Measurements from ENCODE around the gene C7orf57.
A peak's percentile ranks its signal among the peaks of the same experiment; 100 is the strongest.
"Not testable (repeated sequence)": the region's sequence is repeated elsewhere in the genome, so short reads cannot be mapped to it uniquely, and the experiment has no call there.

The C7orf57 gene

GRCh38 chr7:48035301-48035966, at the start of gene C7orf57:
C7orf57 (plus strand) TSS chr7:48035543; CDS start chr7:48036309, 766 bp downstream.
- peak; percentile 82 for DNase-seq

- no peak for DNase-seq
Observed at GRCh38 chr7:47988496-47989386, 46.6 kb upstream of the C7orf57 start.

DNA sequence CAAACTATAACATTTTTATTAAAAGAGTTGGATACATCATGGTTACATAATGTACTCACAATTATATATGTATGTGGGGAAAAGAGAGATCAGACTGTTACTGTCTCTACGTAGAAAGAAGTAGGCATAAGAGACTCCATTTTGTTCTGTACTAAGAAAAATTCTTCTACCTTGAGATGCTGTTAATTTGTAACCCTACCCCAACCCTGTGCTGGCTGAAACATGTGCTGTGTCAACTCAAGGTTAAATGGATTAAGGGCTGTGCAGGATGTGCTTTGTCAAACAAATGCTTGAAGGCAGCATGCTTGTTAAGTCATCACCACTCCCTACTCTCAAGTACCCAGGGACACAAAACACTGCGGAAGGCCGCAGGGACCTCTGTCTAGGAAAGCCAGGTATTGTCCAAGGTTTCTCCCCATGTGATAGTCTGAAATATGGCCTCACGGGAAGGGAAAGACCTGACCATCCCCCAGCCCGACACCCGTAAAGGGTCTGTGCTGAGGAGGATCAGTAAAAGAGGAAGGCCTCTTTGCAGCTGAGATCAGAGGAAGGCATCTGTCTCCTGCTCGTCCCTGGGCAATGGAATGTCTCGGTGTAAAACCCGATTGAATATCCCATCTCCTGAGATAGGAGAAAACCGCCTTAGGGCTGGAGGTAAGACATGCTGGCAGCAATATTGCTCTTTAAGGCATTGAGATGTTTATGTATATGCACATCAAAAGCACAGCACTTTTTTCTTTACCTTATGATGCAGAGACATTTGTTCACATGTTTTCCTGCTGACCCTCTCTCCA, 45.5 kb upstream of the C7orf57 start:
- DNase-seq, result peak; percentile 9

GRCh38 chr7:47990592-47990991, 44.8 kb upstream of the C7orf57 start:
- DNase-seq, result no peak

DNA sequence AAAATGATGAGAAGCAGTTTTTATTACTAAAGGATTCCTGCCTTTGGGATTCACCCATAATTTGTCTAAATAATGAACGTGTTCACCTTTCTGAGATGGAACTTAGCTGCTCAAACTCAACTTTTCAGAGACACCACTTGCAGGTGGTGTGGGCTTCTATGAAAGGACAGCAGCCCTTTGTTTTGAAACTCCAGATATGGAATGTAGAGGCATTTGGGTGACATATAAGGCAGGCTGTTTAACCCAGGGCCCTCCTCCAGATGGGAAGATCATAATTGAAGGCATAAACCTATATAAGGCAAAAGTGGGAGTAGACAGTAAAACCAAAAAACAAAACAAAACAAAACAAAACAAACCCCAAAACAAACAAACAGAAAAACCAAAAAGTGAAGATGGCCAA, 44.1 kb upstream of the C7orf57 start:
- DNase-seq, result no peak

DNA sequence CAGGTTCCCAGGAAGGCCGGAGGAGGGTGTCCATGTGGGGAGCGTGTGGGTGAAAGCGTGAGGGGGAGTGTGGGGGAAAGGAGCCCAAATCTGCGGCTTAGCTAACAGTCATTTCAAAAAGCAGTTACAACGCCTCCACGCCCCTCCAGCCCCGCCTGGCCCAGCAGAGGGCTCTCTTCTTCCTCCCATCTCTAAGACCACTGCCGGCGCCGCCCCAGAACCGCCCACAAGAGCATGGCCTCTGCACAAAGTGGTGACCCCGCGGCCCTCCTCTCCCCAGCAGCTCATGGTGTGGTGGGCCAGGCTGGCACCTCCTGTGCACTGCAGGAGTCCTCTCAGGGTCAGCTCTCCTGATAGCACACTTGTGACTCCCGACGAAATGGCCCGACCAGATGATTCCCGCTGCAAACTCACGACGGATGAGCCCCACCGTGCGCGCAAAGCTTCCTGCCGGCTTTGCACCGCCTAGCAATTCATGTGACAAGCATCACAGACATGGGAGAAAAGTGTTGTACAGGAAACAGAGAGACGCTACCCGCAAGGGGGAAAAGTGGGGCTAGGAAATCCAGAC, 43.5 kb upstream of the C7orf57 start:
- DNase-seq, result peak; percentile 51

DNA sequence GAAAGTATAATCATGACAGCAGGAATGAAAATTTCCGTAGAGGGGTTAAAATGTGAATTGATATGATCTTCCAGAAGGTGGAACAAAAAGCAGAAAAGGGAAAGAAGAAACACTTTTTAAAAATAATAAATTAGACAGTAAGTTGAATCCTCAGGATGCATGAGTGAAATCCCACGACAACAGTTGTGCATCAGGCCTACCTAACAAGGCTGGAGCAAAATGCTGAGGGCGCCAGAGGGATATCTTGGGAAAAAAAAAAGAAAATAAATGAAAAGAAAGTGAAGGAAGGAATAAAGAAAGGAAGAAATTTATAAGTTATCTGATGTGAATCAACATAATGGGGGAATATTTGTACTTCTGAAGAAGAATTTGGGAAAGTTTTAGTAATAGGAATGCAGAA, 42.9 kb upstream of the C7orf57 start:
- DNase-seq, result no peak

DNA sequence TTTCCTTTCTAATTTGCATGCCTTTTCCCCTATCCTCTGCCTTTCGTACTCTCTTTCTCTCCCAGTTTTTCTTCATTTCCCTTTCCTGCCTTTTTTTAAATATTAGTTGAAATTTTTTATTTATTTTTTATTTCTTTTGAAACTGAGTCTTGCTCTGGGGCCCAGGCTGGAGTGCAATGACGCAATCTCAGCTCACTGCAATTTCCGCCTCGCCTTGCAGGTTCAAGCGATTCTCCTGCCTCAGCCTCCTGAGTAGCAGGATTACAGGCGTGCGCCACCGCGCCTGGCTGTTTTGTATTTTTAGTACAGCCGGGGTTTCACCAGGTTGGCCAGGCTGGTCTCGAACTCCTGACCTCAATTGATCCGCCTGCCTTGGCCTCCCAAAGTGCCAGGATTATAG, 35.9 kb upstream of the C7orf57 start:
- DNase-seq, result no peak

GRCh38 chr7:48000164-48000563, 35.2 kb upstream of the C7orf57 start:
- DNase-seq, result not testable (repeated sequence)

DNA sequence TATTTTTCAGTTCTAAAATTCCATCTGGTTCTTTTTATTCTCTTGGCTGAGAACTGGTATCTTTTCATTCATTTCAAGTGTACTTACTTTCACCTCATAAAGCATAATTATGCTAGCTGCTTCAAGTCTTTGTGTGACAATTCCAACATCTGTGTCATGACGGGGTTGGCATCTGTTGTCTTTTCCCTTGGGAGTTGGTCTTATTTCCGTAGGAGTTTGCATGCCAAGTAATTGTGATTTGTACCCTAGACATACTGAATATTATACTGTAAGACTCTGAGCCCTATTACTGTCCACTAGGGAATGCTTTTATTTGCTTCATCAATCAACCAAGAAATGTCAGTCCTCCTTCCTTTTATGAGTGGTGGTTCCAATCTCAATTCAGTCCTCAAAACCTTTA, 31.3 kb upstream of the C7orf57 start:
- DNase-seq, result no peak

DNA sequence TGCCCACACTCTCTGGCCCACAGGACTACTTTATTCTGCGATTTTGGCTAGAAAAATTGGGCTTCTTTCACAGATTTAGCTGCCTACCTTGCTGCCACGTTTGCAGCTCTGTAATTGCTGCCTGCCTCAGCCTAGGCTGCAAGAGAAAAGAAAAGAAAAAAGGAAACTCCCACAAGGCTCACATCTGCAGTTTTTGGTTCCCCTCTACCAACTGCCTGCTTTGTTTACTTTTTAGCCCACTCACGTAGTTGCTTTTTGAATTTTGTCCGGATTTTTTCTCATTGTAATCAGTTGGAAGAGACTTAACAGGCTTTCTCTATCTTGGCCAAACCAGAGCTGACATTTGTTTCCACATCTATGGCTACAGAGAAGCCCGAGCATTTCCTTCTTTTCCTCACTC, 30.7 kb upstream of the C7orf57 start:
- DNase-seq, result no peak

DNA sequence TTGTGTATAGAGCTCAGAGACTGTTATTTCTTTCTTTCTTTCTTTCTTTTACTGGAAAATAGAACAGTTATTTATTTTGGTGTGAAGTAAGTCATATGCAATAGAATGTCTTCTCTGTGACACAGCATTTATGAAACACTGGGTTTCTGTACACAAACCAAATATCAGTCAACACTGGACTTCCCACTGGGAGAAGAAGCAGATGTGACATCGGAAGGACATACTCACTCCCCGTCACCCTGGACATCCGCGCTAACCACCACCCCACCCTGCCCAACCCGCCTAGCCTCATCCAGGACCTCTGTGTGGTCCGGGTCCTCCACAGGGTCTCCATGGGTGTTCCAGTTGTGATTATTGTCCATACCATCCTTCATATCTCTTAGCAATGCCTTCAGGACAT, 28.5 kb upstream of the C7orf57 start:
- no peak for DNase-seq

DNA sequence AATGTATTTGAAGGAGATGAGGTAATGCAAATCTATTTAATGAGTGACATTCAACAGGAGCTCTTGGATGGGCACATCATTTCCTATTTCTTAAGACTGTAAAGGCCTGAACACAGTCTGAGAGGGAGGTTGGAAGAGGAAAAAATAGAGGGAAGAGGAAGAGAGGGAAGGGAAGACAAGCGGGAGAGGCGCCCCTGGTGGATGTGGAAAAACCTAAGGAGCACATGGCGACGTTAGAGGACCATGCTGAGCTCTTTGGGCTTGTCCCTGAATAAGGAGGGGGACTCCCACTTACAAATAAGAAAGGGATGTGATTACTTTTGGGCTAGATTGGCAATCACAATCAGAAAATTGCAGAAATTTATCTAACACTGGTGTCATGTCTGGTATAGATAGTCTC, 26.1 kb upstream of the C7orf57 start:
- no peak for DNase-seq

DNA sequence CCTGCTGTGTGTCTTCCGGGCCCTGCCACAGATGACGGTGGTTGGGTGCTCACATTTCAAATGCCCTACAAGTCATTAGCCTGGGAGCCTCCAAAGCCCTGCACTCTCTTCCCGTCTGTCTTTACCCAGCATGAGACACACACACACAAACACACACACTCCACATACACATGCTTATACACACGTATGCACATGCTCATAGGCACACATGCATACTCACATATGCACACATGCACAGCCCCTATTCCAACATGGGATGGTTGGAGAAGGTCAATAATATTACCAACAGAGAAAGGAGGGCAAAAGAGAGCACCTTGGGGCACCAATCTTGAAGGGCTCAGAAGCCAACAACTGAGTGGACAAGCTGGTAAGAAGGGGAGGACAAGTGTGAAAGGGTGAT, 25.4 kb upstream of the C7orf57 start:
- DNase-seq, result no peak

GRCh38 chr7:48011323-48011722, 24.0 kb upstream of the C7orf57 start:
- DNase-seq, result no peak

DNA sequence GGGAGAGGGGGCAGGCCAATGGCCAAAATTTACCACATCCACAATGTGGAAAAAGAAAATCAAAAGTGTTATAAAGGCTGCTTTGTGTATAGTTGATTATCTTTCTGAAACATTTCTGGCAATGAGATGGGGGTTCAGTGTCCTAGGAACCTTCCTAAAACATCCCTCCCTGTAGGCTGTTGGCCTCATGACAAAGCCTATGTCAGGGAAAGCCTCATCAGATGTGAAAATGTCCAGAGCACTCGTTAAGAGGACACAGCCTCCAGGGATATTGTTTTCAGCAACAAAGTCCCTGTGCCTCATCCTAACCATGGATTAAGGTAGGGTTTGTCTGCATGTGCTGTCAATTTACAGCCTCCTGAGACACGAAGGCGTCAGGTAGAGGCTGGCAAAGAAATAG, 23.4 kb upstream of the C7orf57 start:
- DNase-seq, result no peak

- DNase-seq, result no peak
Observed at GRCh38 chr7:48016641-48017040, 18.7 kb upstream of the C7orf57 start.

DNA sequence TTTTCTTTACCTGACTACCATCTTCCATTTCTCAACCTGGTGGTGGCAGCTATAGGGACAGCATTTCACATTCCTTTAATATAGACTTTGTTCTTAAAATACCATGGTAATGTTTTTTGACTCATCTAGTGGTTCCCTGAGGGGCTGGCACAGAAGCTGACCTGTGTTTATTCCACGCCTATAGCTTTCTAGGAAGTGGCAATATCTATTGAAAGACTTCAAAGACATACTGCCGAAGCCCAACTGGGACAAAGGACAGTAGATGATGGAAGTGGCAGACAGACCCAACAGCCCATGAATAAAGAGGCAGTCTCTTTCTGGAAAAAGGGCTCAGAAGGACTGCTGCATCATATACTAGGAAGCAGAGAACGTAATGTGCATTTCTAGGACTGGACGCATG, 17.7 kb upstream of the C7orf57 start:
- no peak for DNase-seq

- no peak for DNase-seq
Observed at GRCh38 chr7:48025624-48026023, 9.7 kb upstream of the C7orf57 start.

- DNase-seq, result no peak
Observed at GRCh38 chr7:48028938-48029337, 6.4 kb upstream of the C7orf57 start, which contains the start of gene SUN3. SUN3 (minus strand) TSS chr7:48029107; CDS start chr7:48028938, 169 bp downstream.

DNA sequence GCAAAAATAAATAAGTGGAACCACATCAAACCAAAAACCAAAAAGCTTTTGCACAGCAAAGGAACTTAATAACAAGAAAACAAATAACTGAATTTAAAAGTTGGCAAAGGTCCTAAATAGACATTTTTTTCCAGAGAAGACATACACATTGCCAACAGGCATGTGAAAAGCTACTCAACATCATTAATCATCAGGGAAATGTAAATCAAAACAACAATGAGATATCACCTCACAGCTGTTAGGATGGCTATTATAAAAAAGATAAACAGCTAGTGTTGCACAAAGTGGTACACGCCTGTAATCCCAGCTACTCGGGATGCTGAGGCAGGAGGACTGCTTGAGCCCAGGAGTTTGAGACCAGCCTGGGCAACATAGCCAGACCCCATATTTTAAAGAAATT, 4.2 kb upstream of the C7orf57 start:
- DNase-seq, result no peak

DNA sequence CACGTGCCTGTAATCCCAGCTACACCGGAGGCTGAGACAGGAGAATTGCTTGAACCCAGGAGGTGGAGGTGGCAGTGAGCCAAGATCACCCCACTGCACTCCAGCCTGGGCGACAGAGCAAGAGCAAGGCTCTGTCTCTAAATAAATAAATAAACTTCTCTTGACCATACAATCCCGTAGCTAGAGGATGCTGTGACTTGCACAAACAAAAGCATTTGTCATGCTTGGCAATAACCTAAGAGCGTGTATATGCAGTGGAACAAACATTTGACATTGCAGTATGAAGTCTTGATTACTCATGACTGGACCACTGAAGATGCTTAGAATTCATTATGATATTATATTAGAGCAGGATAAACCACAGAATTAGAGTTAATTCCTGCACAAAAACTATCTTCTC, 1.4 kb upstream of the C7orf57 start:
- peak; percentile 74 for DNase-seq

DNA sequence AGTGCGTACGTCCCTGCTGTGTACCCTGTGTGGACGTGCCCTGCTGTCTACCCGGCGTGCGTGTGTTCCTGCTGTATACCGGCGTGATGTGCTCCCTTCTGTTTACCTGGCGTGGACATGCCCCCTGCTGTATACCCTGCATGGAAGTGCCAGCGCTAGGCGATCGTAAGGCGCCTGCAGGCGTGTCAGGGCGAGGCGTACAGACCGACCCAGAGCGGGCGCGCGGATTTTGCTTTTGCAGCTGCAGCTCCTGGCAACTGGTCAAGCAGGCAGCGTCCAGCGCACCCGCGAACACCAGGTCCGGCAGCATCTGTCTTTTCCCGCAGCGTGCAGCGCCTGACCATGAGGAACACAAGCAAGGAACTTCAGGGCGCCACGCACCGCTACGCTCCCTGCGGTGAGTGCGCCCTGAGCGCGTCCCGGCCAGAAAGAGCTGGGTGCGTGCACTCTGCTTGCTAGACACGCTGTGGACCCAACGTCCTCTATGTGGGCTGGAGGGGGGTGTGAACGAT, 680 bp downstream of the C7orf57 start:
- peak; percentile 24 for DNase-seq
